GM23338 (cell line): ENCODE measurements around the gene PHKA2. TPM values are rescaled to one million over a fixed set of nuclear protein-coding genes. Genes with fewer than 3 reads are reported as not detected.

ENCODE experiments used
- ATAC-seq: fragments of 200-7000 bp; cut with Tn5 transposase; 3 replicates; pipeline ENCODE4 v1.9.1; 2020
- DNase-seq: peaks from one replicate; pipeline ENCODE4 v3.0.0-alpha.2; 2015; ENCODE audit warnings: low spot score
- H2AFZ ChIP-seq: fragments of 200-600 bp; sonication (generic); 2 replicates; pipeline ENCODE4 v1.8.0; 2016; ENCODE audit warnings: antibody characterized with exemption, mild to moderate bottlenecking, moderate library complexity
- H3F3A ChIP-seq: fragments of 200-600 bp; sonication (generic); replicated peaks from 2 replicates; pipeline ENCODE4 v1.8.0; 2017; ENCODE audit warnings: antibody characterized with exemption, mixed run types, low read depth
- H3K27ac ChIP-seq: fragments of 200-600 bp; sonication (generic); 2 replicates; pipeline ENCODE4 v1.6.1; 2016; ENCODE audit warnings: low read depth
- H3K27me3 ChIP-seq: fragments of 200-600 bp; sonication (generic); 2 replicates; pipeline ENCODE4 v1.8.0; 2016; ENCODE audit warnings: mild to moderate bottlenecking, mixed run types, moderate library complexity; ENCODE audit not compliant: insufficient read depth
- H3K36me3 ChIP-seq: fragments of 200-600 bp; sonication (generic); 2 replicates; pipeline ENCODE4 v1.8.0; 2016; ENCODE audit warnings: mild to moderate bottlenecking; ENCODE audit not compliant: insufficient read depth
- H3K4me1 ChIP-seq: fragments of 200-600 bp; sonication (generic); 2 replicates; pipeline ENCODE4 v1.8.0; 2016; ENCODE audit warnings: mild to moderate bottlenecking, moderate library complexity; ENCODE audit not compliant: insufficient read depth
- H3K4me2 ChIP-seq: fragments of 200-600 bp; sonication (generic); 2 replicates; pipeline ENCODE4 v1.7.1; 2017; ENCODE audit warnings: mixed run types
- H3K4me3 ChIP-seq: fragments of 200-600 bp; sonication (generic); 2 replicates; pipeline ENCODE4 v1.6.1; 2016; ENCODE audit warnings: mixed run types
- H3K79me2 ChIP-seq: fragments of 200-600 bp; sonication (generic); replicated peaks from 2 replicates; pipeline ENCODE4 v1.8.0; 2017; ENCODE audit warnings: mild to moderate bottlenecking; ENCODE audit not compliant: insufficient read depth
- H3K9me2 ChIP-seq: fragments of 200-600 bp; sonication (generic); 2 replicates; pipeline ENCODE4 v1.8.0; 2017; ENCODE audit not compliant: insufficient read depth
- H4K20me1 ChIP-seq: fragments of 200-600 bp; sonication (generic); replicated peaks from 2 replicates; pipeline ENCODE4 v1.8.0; 2017; ENCODE audit warnings: mild to moderate bottlenecking; ENCODE audit not compliant: insufficient read depth
- H3K27ac Mint-ChIP-seq: 2 replicates; pipeline ENCODE4 v1.8.0; 2020; ENCODE audit warnings: inconsistent platforms, mild to moderate bottlenecking, moderate library complexity, mixed read lengths
- H3K27me3 Mint-ChIP-seq: 3 replicates; pipeline ENCODE4 v1.8.0; 2022; ENCODE audit warnings: low read depth, mild to moderate bottlenecking, moderate library complexity, mixed read lengths, inconsistent platforms; ENCODE audit not compliant: insufficient read depth, poor library complexity
- H3K36me3 Mint-ChIP-seq: 3 replicates; pipeline ENCODE4 v1.8.0; 2021; ENCODE audit warnings: low read depth, mild to moderate bottlenecking, inconsistent platforms, moderate library complexity, mixed read lengths
- H3K4me1 Mint-ChIP-seq: 3 replicates; pipeline ENCODE4 v1.8.0; 2020; ENCODE audit warnings: mild to moderate bottlenecking, inconsistent platforms, mixed read lengths
- H3K4me3 Mint-ChIP-seq: 3 replicates; pipeline ENCODE4 v1.8.0; 2021; ENCODE audit warnings: moderate library complexity, mild to moderate bottlenecking, inconsistent platforms, mixed read lengths
- H3K9me3 Mint-ChIP-seq: 3 replicates; pipeline ENCODE4 v1.8.0; 2020; ENCODE audit warnings: moderate library complexity, mild to moderate bottlenecking, inconsistent platforms, mixed read lengths
- CREB1 ChIP-seq: fragments of 250-450 bp; sonication (Bioruptor Pico); IDR thresholded peaks from 2 replicates; pipeline ENCODE4 v1.5.0; 2020; ENCODE audit warnings: low read depth, mild to moderate bottlenecking, moderate library complexity
- CTCF ChIP-seq, 2 experiments: fragments of 200-600 bp in 1 of 2; sonication (generic) in 1 of 2; conservative IDR thresholded peaks; 2 replicates each; pipeline versions ENCODE4 v1.5.1 to v1.6.1; 2016 to 2017; ENCODE audit warnings: antibody characterized with exemption in 2 of 2, low read depth in 2 of 2, mild to moderate bottlenecking in 2 of 2, moderate library complexity in 1 of 2
- EZH2 ChIP-seq: fragments of 200-600 bp; sonication (generic); IDR thresholded peaks from one replicate; pipeline ENCODE4 v1.8.0; 2017; ENCODE audit warnings: antibody characterized with exemption, mild to moderate bottlenecking, low read depth; ENCODE audit not compliant: unreplicated experiment
- EZH2phosphoT487 ChIP-seq: fragments of 200-600 bp; sonication (generic); IDR thresholded peaks from one replicate; pipeline ENCODE4 v1.8.1; 2018; ENCODE audit warnings: antibody characterized with exemption; ENCODE audit not compliant: unreplicated experiment
- JUNB ChIP-seq: IDR thresholded peaks from one replicate; pipeline ENCODE4 v1.6.1; 2016; ENCODE audit warnings: antibody characterized with exemption; ENCODE audit not compliant: unreplicated experiment
- NANOG ChIP-seq: IDR thresholded peaks from 2 replicates; pipeline ENCODE4 v1.6.1; 2016; ENCODE audit warnings: antibody characterized with exemption, borderline replicate concordance
- POLR2AphosphoS5 ChIP-seq: IDR thresholded peaks from 2 replicates; pipeline ENCODE4 v1.6.1; 2016; ENCODE audit warnings: antibody characterized with exemption, low read depth
- REST ChIP-seq: IDR thresholded peaks from one replicate; pipeline ENCODE4 v1.6.1; 2018; ENCODE audit warnings: antibody characterized with exemption; ENCODE audit not compliant: unreplicated experiment
- STAT1 ChIP-seq: IDR thresholded peaks from one replicate; pipeline ENCODE4 v1.6.1; 2016; ENCODE audit warnings: antibody characterized with exemption; ENCODE audit not compliant: unreplicated experiment
- ZNF114 ChIP-seq: fragments of 250-450 bp; sonication (Bioruptor Pico); IDR thresholded peaks from 2 replicates; pipeline ENCODE4 v1.5.0; 2020; ENCODE audit warnings: mild to moderate bottlenecking, moderate library complexity
- ZNF331 ChIP-seq: fragments of 250-450 bp; sonication (Bioruptor Pico); IDR thresholded peaks from 2 replicates; pipeline ENCODE4 v1.5.0; 2020; ENCODE audit warnings: low read depth, mild to moderate bottlenecking, moderate library complexity
- polyA plus RNA-seq: library from polyadenylated mRNA; unstranded; fragments of >200 nt; fragmentation: Nextera tagmentation; extraction: Ambion mirVana; gene quantifications from 2 replicates; pipeline ENCODE4 v1.2.1, GENCODE V29; 2016
- total RNA-seq: library from RNA; depleted of rRNA; stranded (reverse); fragments of >200 nt; shearing (Covaris generic); gene quantifications from 2 replicates; pipeline ENCODE4 v1.2.3, GENCODE V29; 2014
- TF ChIP-seq, protein P1 (sequence below): IDR thresholded peaks from 2 replicates; pipeline ENCODE4 v1.6.1; 2016; ENCODE audit warnings: antibody characterized with exemption

Gene PHKA2
- total and polyA plus RNA-seq, 2 experiments from 2014 or later, result 8.0 to 23.9 TPM

DNA sequence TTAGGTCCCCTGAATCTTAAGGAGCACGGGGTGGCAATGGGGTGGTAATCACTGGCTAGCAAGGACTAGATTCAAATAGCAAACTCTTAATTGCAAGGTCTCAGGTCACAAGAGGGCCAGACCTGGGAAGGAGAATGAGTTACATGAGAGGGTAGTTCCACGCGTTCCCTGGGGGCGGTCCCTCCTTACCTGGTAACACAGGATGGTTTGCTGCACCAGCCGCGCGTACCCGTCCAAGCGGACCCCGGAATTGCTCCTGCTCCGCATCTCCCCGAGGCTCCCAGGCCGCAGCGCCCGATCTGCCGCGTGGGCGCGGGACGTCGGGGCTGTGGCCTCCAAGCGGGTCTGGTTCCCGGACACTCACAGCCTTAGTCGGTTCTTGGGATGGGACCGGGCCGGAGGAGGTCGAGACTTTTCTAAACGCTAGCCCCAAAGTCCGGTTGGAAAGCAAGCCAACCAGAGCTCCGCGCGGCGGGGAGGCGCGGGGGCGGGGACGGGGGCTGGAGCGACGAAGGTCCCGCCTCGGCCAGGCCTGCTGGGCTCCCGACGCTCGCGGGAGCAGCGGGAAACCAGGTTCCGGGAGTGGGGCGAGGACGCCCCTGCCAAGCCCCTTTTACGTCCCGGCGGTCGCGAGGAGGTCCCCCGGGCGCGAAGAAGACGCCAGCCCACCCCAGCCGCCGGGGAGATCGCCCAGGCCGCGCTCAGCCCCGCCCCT lies at the start of gene PHKA2 (continued):
- TF ChIP-seq REST, result no peak

DNA sequence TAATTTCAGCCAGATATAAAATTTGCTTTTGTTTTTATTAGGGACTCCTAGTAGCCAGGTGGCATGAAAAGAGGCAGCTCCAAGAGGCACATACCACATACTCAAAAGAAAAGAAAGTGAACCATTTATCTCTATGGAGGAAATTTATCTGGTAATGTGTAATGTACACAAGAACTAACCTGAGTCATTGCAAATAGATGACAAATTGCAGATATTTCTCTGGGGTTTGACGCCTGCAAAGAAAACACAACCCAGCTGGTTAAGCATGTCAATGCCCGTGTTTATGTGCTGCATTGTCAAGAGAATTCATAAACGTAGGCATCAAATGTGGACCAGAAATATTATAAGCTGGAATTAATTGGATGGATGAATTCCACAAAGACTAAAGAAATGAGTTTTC lies 46.9 kb upstream of the PHKA2 start:
- no peaks in the 10 kb centered on the region for H3K4me1 ChIP-seq
- no peaks in the 10 kb centered on the region for H3K4me1 Mint-ChIP-seq
- H3K27ac Mint-ChIP-seq, result no peak overlapping the region
- H3K4me2 ChIP-seq, result no peak overlapping the region
- no peak overlapping the region for H3K4me3 ChIP-seq
- DNase-seq, result no peak
- no peaks in the 10 kb centered on the region for H3K36me3 Mint-ChIP-seq
- H3K27me3 ChIP-seq, result no peaks in the 10 kb centered on the region
- H3K27ac ChIP-seq, result no peak overlapping the region
- H3K4me3 Mint-ChIP-seq, result no peak overlapping the region
- H2AFZ ChIP-seq, result no peak overlapping the region
- no peaks in the 10 kb centered on the region for H3K36me3 ChIP-seq
- H3K9me3 Mint-ChIP-seq, result no peaks in the 10 kb centered on the region
- no peak for ATAC-seq
- H3F3A ChIP-seq, result no peaks in the 10 kb centered on the region
- no peaks in the 10 kb centered on the region for H3K27me3 Mint-ChIP-seq
- H3K79me2 ChIP-seq, result no peaks in the 10 kb centered on the region
- H4K20me1 ChIP-seq, result no peaks in the 10 kb centered on the region
- no peaks in the 10 kb centered on the region for H3K9me2 ChIP-seq
- TF ChIP-seq ZNF331 (no peak), EZH2 (no peak), REST (no peak), NANOG (no peak), ZNF114 (CRISPR knock-in tag) (no peak), STAT1 (no peak), CREB1 (CRISPR knock-in tag) (no peak), JUNB (no peak), EZH2phosphoT487 (no peak), POLR2AphosphoS5 (no peak), CTCF (conservative IDR thresholded peaks at IDR 0.05; ENCODE audit: low read depth in 2 of 2) (no peak)
- TF ChIP-seq, protein P1, sequence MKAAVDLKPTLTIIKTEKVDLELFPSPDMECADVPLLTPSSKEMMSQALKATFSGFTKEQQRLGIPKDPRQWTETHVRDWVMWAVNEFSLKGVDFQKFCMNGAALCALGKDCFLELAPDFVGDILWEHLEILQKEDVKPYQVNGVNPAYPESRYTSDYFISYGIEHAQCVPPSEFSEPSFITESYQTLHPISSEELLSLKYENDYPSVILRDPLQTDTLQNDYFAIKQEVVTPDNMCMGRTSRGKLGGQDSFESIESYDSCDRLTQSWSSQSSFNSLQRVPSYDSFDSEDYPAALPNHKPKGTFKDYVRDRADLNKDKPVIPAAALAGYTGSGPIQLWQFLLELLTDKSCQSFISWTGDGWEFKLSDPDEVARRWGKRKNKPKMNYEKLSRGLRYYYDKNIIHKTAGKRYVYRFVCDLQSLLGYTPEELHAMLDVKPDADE, result no peak
